GM23338 (cell line): ENCODE results near the gene GNG7. TPM values are rescaled to one million over a fixed set of nuclear protein-coding genes. Genes with fewer than 3 reads are reported as not detected.

Experiments
- ATAC-seq: fragments of 200-7000 bp; cut with Tn5 transposase; 3 replicates; pipeline ENCODE4 v1.9.1; 2020
- DNase-seq: peaks from one replicate; pipeline ENCODE4 v3.0.0-alpha.2; 2015; ENCODE audit warnings: low spot score
- H2AFZ ChIP-seq: fragments of 200-600 bp; sonication (generic); 2 replicates; pipeline ENCODE4 v1.8.0; 2016; ENCODE audit warnings: antibody characterized with exemption, mild to moderate bottlenecking, moderate library complexity
- H3F3A ChIP-seq: fragments of 200-600 bp; sonication (generic); replicated peaks from 2 replicates; pipeline ENCODE4 v1.8.0; 2017; ENCODE audit warnings: antibody characterized with exemption, mixed run types, low read depth
- H3K27ac ChIP-seq: fragments of 200-600 bp; sonication (generic); 2 replicates; pipeline ENCODE4 v1.6.1; 2016; ENCODE audit warnings: low read depth
- H3K27me3 ChIP-seq: fragments of 200-600 bp; sonication (generic); 2 replicates; pipeline ENCODE4 v1.8.0; 2016; ENCODE audit warnings: mild to moderate bottlenecking, mixed run types, moderate library complexity; ENCODE audit not compliant: insufficient read depth
- H3K36me3 ChIP-seq: fragments of 200-600 bp; sonication (generic); 2 replicates; pipeline ENCODE4 v1.8.0; 2016; ENCODE audit warnings: mild to moderate bottlenecking; ENCODE audit not compliant: insufficient read depth
- H3K4me1 ChIP-seq: fragments of 200-600 bp; sonication (generic); 2 replicates; pipeline ENCODE4 v1.8.0; 2016; ENCODE audit warnings: mild to moderate bottlenecking, moderate library complexity; ENCODE audit not compliant: insufficient read depth
- H3K4me2 ChIP-seq: fragments of 200-600 bp; sonication (generic); 2 replicates; pipeline ENCODE4 v1.7.1; 2017; ENCODE audit warnings: mixed run types
- H3K4me3 ChIP-seq: fragments of 200-600 bp; sonication (generic); 2 replicates; pipeline ENCODE4 v1.6.1; 2016; ENCODE audit warnings: mixed run types
- H3K79me2 ChIP-seq: fragments of 200-600 bp; sonication (generic); replicated peaks from 2 replicates; pipeline ENCODE4 v1.8.0; 2017; ENCODE audit warnings: mild to moderate bottlenecking; ENCODE audit not compliant: insufficient read depth
- H3K9me2 ChIP-seq: fragments of 200-600 bp; sonication (generic); 2 replicates; pipeline ENCODE4 v1.8.0; 2017; ENCODE audit not compliant: insufficient read depth
- H4K20me1 ChIP-seq: fragments of 200-600 bp; sonication (generic); replicated peaks from 2 replicates; pipeline ENCODE4 v1.8.0; 2017; ENCODE audit warnings: mild to moderate bottlenecking; ENCODE audit not compliant: insufficient read depth
- H3K27ac Mint-ChIP-seq: 2 replicates; pipeline ENCODE4 v1.8.0; 2020; ENCODE audit warnings: inconsistent platforms, mild to moderate bottlenecking, moderate library complexity, mixed read lengths
- H3K27me3 Mint-ChIP-seq: 3 replicates; pipeline ENCODE4 v1.8.0; 2022; ENCODE audit warnings: low read depth, mild to moderate bottlenecking, moderate library complexity, mixed read lengths, inconsistent platforms; ENCODE audit not compliant: insufficient read depth, poor library complexity
- H3K36me3 Mint-ChIP-seq: 3 replicates; pipeline ENCODE4 v1.8.0; 2021; ENCODE audit warnings: low read depth, mild to moderate bottlenecking, inconsistent platforms, moderate library complexity, mixed read lengths
- H3K4me1 Mint-ChIP-seq: 3 replicates; pipeline ENCODE4 v1.8.0; 2020; ENCODE audit warnings: mild to moderate bottlenecking, inconsistent platforms, mixed read lengths
- H3K4me3 Mint-ChIP-seq: 3 replicates; pipeline ENCODE4 v1.8.0; 2021; ENCODE audit warnings: moderate library complexity, mild to moderate bottlenecking, inconsistent platforms, mixed read lengths
- H3K9me3 Mint-ChIP-seq: 3 replicates; pipeline ENCODE4 v1.8.0; 2020; ENCODE audit warnings: moderate library complexity, mild to moderate bottlenecking, inconsistent platforms, mixed read lengths
- CREB1 ChIP-seq: fragments of 250-450 bp; sonication (Bioruptor Pico); IDR thresholded peaks from 2 replicates; pipeline ENCODE4 v1.5.0; 2020; ENCODE audit warnings: low read depth, mild to moderate bottlenecking, moderate library complexity
- CTCF ChIP-seq, 2 experiments: fragments of 200-600 bp in 1 of 2; sonication (generic) in 1 of 2; conservative IDR thresholded peaks; 2 replicates each; pipeline versions ENCODE4 v1.5.1 to v1.6.1; 2016 to 2017; ENCODE audit warnings: antibody characterized with exemption in 2 of 2, low read depth in 2 of 2, mild to moderate bottlenecking in 2 of 2, moderate library complexity in 1 of 2
- ZNF462 ChIP-seq: fragments of 250-450 bp; sonication (Bioruptor Pico); IDR thresholded peaks from 2 replicates; pipeline ENCODE4 v1.5.0; 2020; ENCODE audit warnings: mild to moderate bottlenecking, moderate library complexity
- polyA plus RNA-seq: library from polyadenylated mRNA; unstranded; fragments of >200 nt; fragmentation: Nextera tagmentation; extraction: Ambion mirVana; gene quantifications from 2 replicates; pipeline ENCODE4 v1.2.1, GENCODE V29; 2016
- total RNA-seq: library from RNA; depleted of rRNA; stranded (reverse); fragments of >200 nt; shearing (Covaris generic); gene quantifications from 2 replicates; pipeline ENCODE4 v1.2.3, GENCODE V29; 2014

GNG7 gene
- total and polyA plus RNA-seq, 2 experiments from 2014 or later: 5.1 to 5.4 TPM

- no peak for TF ChIP-seq ZNF462 (CRISPR knock-in tag)
Observed at GRCh38 chr19:2611483-2612464, 90.7 kb downstream of the GNG7 start (continued).

- H3K4me3 Mint-ChIP-seq: peak overlapping the region; percentile 69
- no peaks in the 10 kb centered on the region for H3F3A ChIP-seq
- no peaks in the 10 kb centered on the region for H3K27me3 ChIP-seq
- H3K4me1 ChIP-seq: no peaks in the 10 kb centered on the region; the same call in 1 of the 2 replicates
- DNase-seq (peak; percentile 95), ATAC-seq (peak; percentile 87)
- H3K4me3 ChIP-seq: peak overlapping the region; percentile 58
- H3K4me1 Mint-ChIP-seq: peaks cover 16% of the 10 kb centered on the region
- H3K9me3 Mint-ChIP-seq: peaks cover 17% of the 10 kb centered on the region
- H3K36me3 Mint-ChIP-seq: peaks cover 5% of the 10 kb centered on the region
- H3K27ac ChIP-seq: no peak overlapping the region
- no peak overlapping the region for H3K27ac Mint-ChIP-seq
- H3K36me3 ChIP-seq: no peaks in the 10 kb centered on the region
- H2AFZ ChIP-seq: no peak overlapping the region
- H3K79me2 ChIP-seq: no peaks in the 10 kb centered on the region
- H3K9me2 ChIP-seq: no peaks in the 10 kb centered on the region
- H3K4me2 ChIP-seq: peak overlapping the region; percentile 88
- peaks cover 21% of the 10 kb centered on the region for H3K27me3 Mint-ChIP-seq
- H4K20me1 ChIP-seq: no peaks in the 10 kb centered on the region
- TF ChIP-seq CTCF (conservative IDR thresholded peaks at IDR 0.05; ENCODE audit: low read depth in 2 of 2) (peak; percentile 86 to 98), CREB1 (CRISPR knock-in tag) (no peak)
Observed at GRCh38 chr19:2610637-2611482, 91.6 kb downstream of the GNG7 start.
